Esophagus muscularis mucosa (tissue), 3 donors: ENCODE data around the gene FKTN.

Source experiments
- CTCF ChIP-seq, 3 experiments: fragments of 200-600 bp in 2 of 3; fragments of 450-650 bp in 1 of 3; sonication (generic) in 2 of 3; IDR thresholded peaks; one replicate each; pipeline ENCODE4 v1.5.1; 2017 to 2019; ENCODE audit warnings: antibody characterized with exemption in 3 of 3, mild to moderate bottlenecking in 2 of 3, moderate library complexity in 1 of 3
- POLR2AphosphoS5 ChIP-seq, 2 donors: sonication (generic); formaldehyde crosslinking; IDR thresholded peaks; one replicate each; pipeline ENCODE4 v1.6.1; 2017; ENCODE audit warnings: antibody characterized with exemption in 2 of 2

- TF ChIP-seq CTCF (IDR thresholded peaks at IDR 0.05) (peak in 1 of 3 experiments; percentile 36), POLR2AphosphoS5 (IDR thresholded peaks at IDR 0.05) (no peak)
Measured at GRCh38 chr9:105637787-105638395, 80.0 kb downstream of the FKTN start.
